Measurements from ENCODE around the gene EFEMP1.

- TF ChIP-seq EZH2 (IDR thresholded peaks at IDR 0.05) (no peak), POLR2AphosphoS5 (IDR thresholded peaks at IDR 0.05; ENCODE audit: borderline replicate concordance, low read depth, low read length) (no peak)
Measured at GRCh38 chr2:55840460-55840859, 83.1 kb downstream of the EFEMP1 start.
